Right cardiac atrium (tissue), 5 donors: ENCODE results near the gene RHOF. TPM values are rescaled to one million over a fixed set of nuclear protein-coding genes. Genes with fewer than 3 reads are reported as not detected.
"Not testable (repeated sequence)": the region's sequence is repeated elsewhere in the genome, so short reads cannot be mapped to it uniquely, and the experiment has no call there.

Experiments used
- ATAC-seq, 2 donors: fragments of 200-7000 bp; cut with Tn5 transposase; one replicate each; pipeline versions ENCODE4 v1.8.0 to v1.9.1; 2020; ENCODE audit warnings: moderate library complexity in 2 of 2, mild to moderate bottlenecking in 1 of 2
- DNase-seq, 3 donors: peaks; one replicate each; pipeline ENCODE4 v3.0.0-alpha.2; 2020
- H3K27ac ChIP-seq: one replicate; pipeline ENCODE4 v1.5.1; 2013; ENCODE audit warnings: mild to moderate bottlenecking, low read length, control low read depth, moderate library complexity
- H3K27me3 ChIP-seq: one replicate; pipeline ENCODE4 v1.6.1; 2013; ENCODE audit not compliant: control insufficient read depth, insufficient read depth
- H3K4me1 ChIP-seq: one replicate; pipeline ENCODE4 v1.6.1; 2013; ENCODE audit warnings: low read length; ENCODE audit not compliant: control insufficient read depth, insufficient read depth
- H3K4me3 ChIP-seq: one replicate; pipeline ENCODE4 v1.5.1; 2013; ENCODE audit warnings: low read length, control low read depth
- H3K9me3 ChIP-seq: one replicate; pipeline ENCODE4 v1.6.1; 2013; ENCODE audit warnings: low read length; ENCODE audit not compliant: control insufficient read depth
- WGBS: extraction: QIAGEN DNeasy Blood & Tissue Kit; methylation state at CpG from one replicate; pipeline ENCODE4 v1.1.7; 2013; 5-methylcytosine and 5-hydroxymethylcytosine counted together
- intact Hi-C, 4 donors: fragments of 100-400 bp; cut with DNase I; formaldehyde crosslinking; loops; one replicate each; pipeline versions ENCODE4 v1.11.0 to v1.14.0; 2022 to 2023
- polyA plus RNA-seq: library from polyadenylated mRNA; stranded (reverse); fragments of 200-250 nt; gene quantifications from one replicate; pipeline ENCODE4 v1.2.3, GENCODE V29; 2013
- total RNA-seq, 4 donors: library from RNA; stranded (reverse); fragmentation: NEBNext Ultra II Directional; extraction: Animal tissue kit (Norgen Biotek cat#: 25700); gene quantifications; one replicate each; pipeline ENCODE4 v1.2.1, GENCODE V29; 2021
- donor health status: healthy with polysubstance abuse.
- donor health status: DM: no; HTN: yes; CAD: no.
- donor health status: DM: no; HTN: no; CAD: no.
- donor health status: DM: no; HTN: yes; CAD: no; lungs with severe emphysema.
- donor health status: DM: yes; HTN: yes; CAD: no.

The RHOF gene
- total and polyA plus RNA-seq, 5 donors = 11.2 to 23.3 (median 21.7) TPM

- peaks cover 10% of the 10 kb centered on the region for H3K4me1 ChIP-seq
- no peaks in the 10 kb centered on the region for H3K9me3 ChIP-seq
- ATAC-seq (peak; percentile 84 to 87), DNase-seq (peak; percentile 80 to 89 (median 88))
- H3K4me3 ChIP-seq = no peak overlapping the region
- H3K27me3 ChIP-seq = no peaks in the 10 kb centered on the region
- peak overlapping the region; percentile 54 for H3K27ac ChIP-seq
- 15% methylated on average over 10 of the region's 10 CpGs for WGBS
- intact Hi-C loops = no loop called here
Measured at GRCh38 chr12:121767525-121768016, 25.9 kb downstream of the RHOF start.

GRCh38 chr12:121766290-121767039, 27.0 kb downstream of the RHOF start:
- ATAC-seq (no peak), DNase-seq (no peak)
- no peaks in the 10 kb centered on the region for H3K9me3 ChIP-seq
- WGBS = 86% methylated on average over 5 of the region's 5 CpGs
- no peak overlapping the region for H3K4me3 ChIP-seq
- peaks cover 10% of the 10 kb centered on the region for H3K4me1 ChIP-seq
- no peak overlapping the region for H3K27ac ChIP-seq
- no peaks in the 10 kb centered on the region for H3K27me3 ChIP-seq
- intact Hi-C loops = no loop called here

DNA sequence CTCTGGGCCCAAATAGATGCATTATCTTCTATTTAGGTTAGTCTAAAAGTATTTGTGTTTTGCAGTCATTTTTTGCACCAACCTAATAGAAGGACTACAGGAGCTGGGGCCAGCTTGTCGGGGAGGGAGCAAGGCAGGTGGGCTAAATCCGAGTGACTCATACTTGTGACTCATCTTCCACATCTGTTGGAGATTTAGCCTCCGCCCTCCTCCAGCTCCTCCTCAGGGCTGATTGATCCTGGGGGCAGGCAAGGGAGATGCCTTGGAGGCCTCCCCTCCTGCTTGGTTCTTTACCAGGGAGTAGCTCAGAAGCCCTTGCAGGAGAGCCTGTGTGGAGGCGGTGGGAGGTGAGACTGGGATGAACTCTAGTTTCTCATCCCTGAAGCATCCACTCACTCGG, 27.9 kb downstream of the RHOF start:
- 84% methylated on average over 5 of the region's 5 CpGs for WGBS
- Histone ChIP-seq H3K27ac (no peak overlapping the region), H3K4me3 (no peak overlapping the region), H3K4me1 (peaks cover 10% of the 10 kb centered on the region), H3K27me3 (no peaks in the 10 kb centered on the region), H3K9me3 (no peaks in the 10 kb centered on the region)
- intact Hi-C loops = no loop called here
- ATAC-seq (no peak), DNase-seq (peak in 1 of 3 donors; percentile 3)

DNA sequence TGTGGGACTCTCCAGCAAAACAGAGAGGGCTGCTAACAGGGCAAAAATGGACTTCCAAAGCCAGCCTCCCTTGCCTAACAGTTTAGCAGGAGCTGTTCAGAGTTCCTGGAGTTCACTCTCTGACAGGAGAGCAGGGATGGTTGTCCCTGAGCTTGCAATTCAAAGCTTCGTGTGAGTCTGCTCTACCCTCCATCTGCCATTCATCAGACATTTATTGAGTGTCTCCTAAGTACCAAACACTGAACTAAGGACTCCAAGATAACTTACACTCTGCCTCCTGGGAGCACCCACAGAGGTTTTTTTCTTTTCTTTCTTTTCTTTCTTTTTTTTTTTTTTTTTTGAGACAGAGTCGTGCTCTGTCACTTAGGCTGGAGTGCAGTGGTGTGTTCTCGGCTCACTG, 28.7 kb downstream of the RHOF start:
- ATAC-seq = no peak
- intact Hi-C loops = no loop called here
- WGBS = 94% methylated on average over 3 of the region's 3 CpGs
- H3K27me3 ChIP-seq = no peaks in the 10 kb centered on the region
- H3K27ac ChIP-seq = no peak overlapping the region
- H3K4me3 ChIP-seq = no peak overlapping the region
- H3K4me1 ChIP-seq = peaks cover 7% of the 10 kb centered on the region
- H3K9me3 ChIP-seq = no peaks in the 10 kb centered on the region
- DNase-seq = no peak

DNA sequence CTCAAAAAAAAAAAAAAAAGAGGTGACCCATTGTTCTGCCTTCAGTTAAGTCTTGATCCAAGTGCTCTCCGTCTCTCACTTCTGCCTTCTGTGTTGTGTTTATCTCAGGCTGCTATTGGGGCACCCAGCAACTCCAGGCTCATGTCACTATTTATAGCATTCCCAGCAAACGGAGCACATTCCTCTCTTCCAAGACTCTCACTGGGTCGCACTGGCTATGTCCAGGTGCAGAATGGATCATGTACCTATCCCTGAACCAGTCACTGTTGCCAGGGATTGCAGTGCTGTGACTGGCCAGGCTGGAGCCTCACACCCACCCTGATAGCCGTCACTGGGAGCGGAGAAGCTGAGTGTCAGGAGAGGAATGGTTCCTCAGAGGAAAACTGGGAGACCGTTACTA, 31.2 kb downstream of the RHOF start:
- peak; percentile 63 to 71 for ATAC-seq

GRCh38 chr12:121758536-121758935, 35.0 kb downstream of the RHOF start:
- H3K4me1 ChIP-seq, H3K27ac ChIP-seq, H3K27me3 ChIP-seq, intact Hi-C loops, H3K9me3 ChIP-seq, H3K4me3 ChIP-seq, ATAC-seq, DNase-seq: not testable (repeated sequence)
- 94% methylated on average over 22 of the region's 22 CpGs for WGBS

More for the DNA sequence above, 31.2 kb downstream of the RHOF start:
- intact Hi-C loops = no loop called here
- whole genome bisulfite sequencing = 52% methylated on average over 6 of the region's 6 CpGs
- H3K27me3 ChIP-seq = no peaks in the 10 kb centered on the region
- no peaks in the 10 kb centered on the region for H3K9me3 ChIP-seq
- H3K4me3 ChIP-seq = no peak overlapping the region
- no peak overlapping the region for H3K27ac ChIP-seq
- H3K4me1 ChIP-seq = no peaks in the 10 kb centered on the region
- DNase-seq = peak in 1 of 3 donors; percentile 18

GRCh38 chr12:121755591-121755990, 37.9 kb downstream of the RHOF start:
- Histone ChIP-seq H3K4me1 (no peaks in the 10 kb centered on the region), H3K27ac (no peak overlapping the region), H3K4me3 (no peak overlapping the region), H3K27me3 (no peaks in the 10 kb centered on the region), H3K9me3 (no peaks in the 10 kb centered on the region)
- DNase-seq (no peak), ATAC-seq (no peak)
- 94% methylated on average over 3 of the region's 3 CpGs for WGBS
- intact Hi-C loops = no loop called here

DNA sequence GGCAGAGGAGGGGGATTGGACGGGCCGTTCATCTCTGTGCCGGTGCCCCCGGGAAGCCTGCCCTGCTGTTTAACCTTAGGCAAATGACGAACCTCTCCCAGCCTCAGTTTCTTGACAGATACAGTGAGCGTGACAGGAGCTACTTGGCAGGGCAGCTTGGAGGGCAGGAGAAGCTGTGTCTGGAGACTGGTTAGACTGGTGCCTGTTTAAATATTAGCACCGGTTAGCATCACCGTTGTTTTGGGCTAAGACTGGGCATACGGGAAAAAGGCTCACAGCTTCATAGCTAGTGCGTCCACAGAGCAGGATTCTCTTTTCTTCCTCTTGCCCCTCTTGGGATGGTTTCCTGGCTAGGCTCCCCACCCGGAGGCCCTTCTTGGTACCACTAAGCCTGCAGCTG, 38.7 kb downstream of the RHOF start:
- ATAC-seq (no peak), DNase-seq (no peak)
- H3K27me3 ChIP-seq = no peaks in the 10 kb centered on the region
- intact Hi-C loops = no loop called here
- no peaks in the 10 kb centered on the region for H3K9me3 ChIP-seq
- no peak overlapping the region for H3K4me3 ChIP-seq
- no peak overlapping the region for H3K27ac ChIP-seq
- H3K4me1 ChIP-seq = no peaks in the 10 kb centered on the region
- WGBS = 95% methylated on average over 11 of the region's 11 CpGs

DNA sequence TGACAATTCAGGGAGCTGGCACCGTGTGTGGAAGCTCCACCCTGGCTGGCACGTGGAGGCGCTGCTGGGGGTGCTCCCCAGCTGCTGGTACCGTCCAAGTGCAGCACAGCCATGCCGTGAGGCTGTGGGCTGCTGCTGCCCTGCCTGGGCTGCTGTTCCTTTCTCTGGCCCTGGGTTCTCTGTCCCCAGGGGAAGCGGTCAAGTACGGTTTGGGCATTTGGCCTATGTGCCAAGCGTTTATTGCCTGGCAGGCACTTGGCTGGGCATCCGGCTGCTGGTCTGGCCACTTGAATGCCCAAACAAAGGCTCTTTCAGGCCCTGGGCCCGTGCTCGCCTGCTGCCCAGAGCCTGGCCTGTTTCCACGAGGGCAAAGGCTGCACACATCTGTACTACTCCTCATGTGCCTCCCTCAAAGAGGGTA, 39.6 kb downstream of the RHOF start:
- no peak overlapping the region for H3K27ac ChIP-seq
- ATAC-seq (peak; percentile 43 to 65), DNase-seq (peak; percentile 50 to 75 (median 60))
- intact Hi-C loops = no loop called here
- no peaks in the 10 kb centered on the region for H3K27me3 ChIP-seq
- H3K9me3 ChIP-seq = no peaks in the 10 kb centered on the region
- no peaks in the 10 kb centered on the region for H3K4me1 ChIP-seq
- no peak overlapping the region for H3K4me3 ChIP-seq
- WGBS = 56% methylated on average over 12 of the region's 12 CpGs

GRCh38 chr12:121751749-121752351, 41.6 kb downstream of the RHOF start:
- no peak overlapping the region for H3K4me3 ChIP-seq
- 95% methylated on average over 12 of the region's 12 CpGs for WGBS
- H3K4me1 ChIP-seq = no peaks in the 10 kb centered on the region
- intact Hi-C loops = no loop called here
- DNase-seq (no peak), ATAC-seq (no peak)
- no peaks in the 10 kb centered on the region for H3K9me3 ChIP-seq
- no peak overlapping the region for H3K27ac ChIP-seq
- H3K27me3 ChIP-seq = no peaks in the 10 kb centered on the region

- ATAC-seq (peak in 1 of 2 donors; percentile 4), DNase-seq (no peak)
- intact Hi-C loops = no loop called here
- H3K4me1 ChIP-seq = no peaks in the 10 kb centered on the region
- 94% methylated on average over 1 of the region's 1 CpG for WGBS
- no peak overlapping the region for H3K4me3 ChIP-seq
- H3K9me3 ChIP-seq = no peaks in the 10 kb centered on the region
- no peak overlapping the region for H3K27ac ChIP-seq
- H3K27me3 ChIP-seq = no peaks in the 10 kb centered on the region
Measured at GRCh38 chr12:121751034-121751433, 42.5 kb downstream of the RHOF start.
